HUES48 (cell line): ENCODE results near the gene ZNF816.
"Not testable (repeated sequence)": the region's sequence is repeated elsewhere in the genome, so short reads cannot be mapped to it uniquely, and the experiment has no call there.

Experiments
- H3K27ac ChIP-seq: one replicate; pipeline ENCODE4 v1.7.0; 2013; ENCODE audit warnings: low read depth, low read length, inconsistent platforms
- H3K27me3 ChIP-seq: 2 replicates; pipeline ENCODE4 v1.6.1; 2013; ENCODE audit warnings: mild to moderate bottlenecking, low read length; ENCODE audit not compliant: control insufficient read depth, insufficient read depth
- H3K36me3 ChIP-seq: 2 replicates; pipeline ENCODE4 v1.6.1; 2013; ENCODE audit warnings: low read length; ENCODE audit not compliant: control insufficient read depth, insufficient read depth
- H3K4me1 ChIP-seq: 2 replicates; pipeline ENCODE4 v1.6.1; 2013; ENCODE audit warnings: mild to moderate bottlenecking, low read length; ENCODE audit not compliant: control insufficient read depth, insufficient read depth
- H3K4me3 ChIP-seq: 2 replicates; pipeline ENCODE4 v1.5.1; 2013; ENCODE audit warnings: mild to moderate bottlenecking, low read depth, low read length
- H3K9ac ChIP-seq: 2 replicates; pipeline ENCODE4 v1.6.1; 2013; ENCODE audit warnings: mild to moderate bottlenecking, low read depth, low read length, moderate library complexity
- H3K9me3 ChIP-seq: 2 replicates; pipeline ENCODE4 v1.6.1; 2013; ENCODE audit warnings: low read length; ENCODE audit not compliant: control insufficient read depth, insufficient read depth

The ZNF816 gene

DNA sequence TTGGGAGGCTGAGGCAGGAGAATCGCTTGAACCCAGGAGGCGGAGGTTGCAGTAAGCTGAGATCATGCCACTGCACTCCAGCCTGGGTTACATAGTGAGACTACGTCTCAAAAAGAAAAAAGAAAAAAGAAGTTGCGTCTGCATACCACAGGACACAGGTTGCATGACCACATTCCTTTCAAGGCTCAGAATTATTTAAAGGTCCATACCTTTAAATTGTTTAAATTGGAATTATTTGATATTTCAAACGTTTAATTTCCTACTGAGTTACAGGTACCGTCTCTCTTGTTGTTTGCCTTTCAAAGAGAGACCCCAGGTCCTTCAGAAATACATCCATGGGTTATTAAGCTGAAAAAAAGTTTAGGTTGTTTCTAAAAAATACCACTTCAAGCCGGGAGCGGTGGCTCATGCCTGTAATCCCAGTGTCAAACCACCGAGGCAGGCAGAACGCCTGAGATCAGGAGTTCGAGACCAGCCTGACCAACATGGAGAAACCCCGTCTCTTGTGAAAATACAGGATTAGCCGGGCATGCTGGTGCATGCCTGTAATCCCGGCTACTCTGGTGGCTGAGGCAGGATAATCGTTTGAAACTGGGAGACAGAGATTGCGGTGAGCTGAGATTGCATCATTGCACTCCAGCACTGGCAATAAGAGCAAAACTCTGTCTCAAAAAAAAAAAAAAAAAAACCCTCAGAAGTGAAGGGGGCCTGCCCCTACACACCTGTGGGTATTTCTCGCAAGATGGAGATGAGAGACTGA, 18.6 kb downstream of the ZNF816 start:
- Histone ChIP-seq H3K27me3 (no peaks in the 10 kb centered on the region), H3K27ac (peak overlapping the region; percentile 82), H3K4me1 (peaks cover 20% of the 10 kb centered on the region), H3K36me3 (0 out of 2 replicates have a peak, but pooled peaks cover 1% of the 10 kb centered on the region), H3K4me3 (no peak overlapping the region), H3K9ac (peak overlapping the region; percentile 28; the same call in 1 of the 2 replicates), H3K9me3 (peaks cover 10% of the 10 kb centered on the region)

DNA sequence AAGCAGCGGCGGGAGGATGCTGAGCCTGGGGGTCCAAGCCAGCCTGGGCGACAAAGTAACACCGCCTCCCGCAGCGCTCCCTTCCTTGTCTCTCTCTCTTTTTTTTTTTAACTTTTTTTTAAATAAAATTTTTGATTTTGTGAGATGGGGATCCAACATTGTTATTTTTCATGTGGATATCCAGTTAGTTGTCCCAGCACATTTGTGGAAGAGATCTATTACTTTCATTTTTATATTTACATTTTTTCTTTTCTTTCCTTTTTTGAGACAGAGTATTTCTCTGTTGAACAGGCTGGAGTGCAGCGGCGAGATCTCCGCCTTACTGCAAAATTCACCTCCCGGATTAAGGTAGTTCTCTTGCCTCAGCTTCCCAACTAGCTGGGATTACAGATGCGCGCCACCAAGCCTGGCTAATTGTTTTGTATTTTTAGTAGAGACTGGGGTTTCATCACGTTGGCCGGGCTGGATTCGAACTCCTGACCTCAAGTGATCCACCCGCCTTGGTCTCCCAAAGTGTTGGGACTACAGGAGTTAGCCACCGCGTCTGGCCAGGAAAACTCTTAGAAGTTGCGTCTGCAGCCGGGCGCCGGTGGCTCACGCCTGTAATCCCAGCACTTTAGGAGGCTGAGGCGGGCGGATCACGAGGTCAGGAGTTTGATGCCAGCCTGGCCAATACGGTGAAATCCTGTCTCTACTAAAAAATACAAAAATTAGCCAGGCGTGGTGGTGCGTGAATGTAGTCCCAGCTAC, 19.4 kb downstream of the ZNF816 start:
- peaks cover 20% of the 10 kb centered on the region for H3K4me1 ChIP-seq
- H3K4me3 ChIP-seq, result peak overlapping the region; percentile 98
- peaks cover 5% of the 10 kb centered on the region; the same call in 1 of the 2 replicates for H3K9me3 ChIP-seq
- H3K9ac ChIP-seq, result no peak overlapping the region
- H3K36me3 ChIP-seq, result no peaks in the 10 kb centered on the region
- H3K27ac ChIP-seq, result peak overlapping the region; percentile 94
- no peaks in the 10 kb centered on the region for H3K27me3 ChIP-seq

DNA sequence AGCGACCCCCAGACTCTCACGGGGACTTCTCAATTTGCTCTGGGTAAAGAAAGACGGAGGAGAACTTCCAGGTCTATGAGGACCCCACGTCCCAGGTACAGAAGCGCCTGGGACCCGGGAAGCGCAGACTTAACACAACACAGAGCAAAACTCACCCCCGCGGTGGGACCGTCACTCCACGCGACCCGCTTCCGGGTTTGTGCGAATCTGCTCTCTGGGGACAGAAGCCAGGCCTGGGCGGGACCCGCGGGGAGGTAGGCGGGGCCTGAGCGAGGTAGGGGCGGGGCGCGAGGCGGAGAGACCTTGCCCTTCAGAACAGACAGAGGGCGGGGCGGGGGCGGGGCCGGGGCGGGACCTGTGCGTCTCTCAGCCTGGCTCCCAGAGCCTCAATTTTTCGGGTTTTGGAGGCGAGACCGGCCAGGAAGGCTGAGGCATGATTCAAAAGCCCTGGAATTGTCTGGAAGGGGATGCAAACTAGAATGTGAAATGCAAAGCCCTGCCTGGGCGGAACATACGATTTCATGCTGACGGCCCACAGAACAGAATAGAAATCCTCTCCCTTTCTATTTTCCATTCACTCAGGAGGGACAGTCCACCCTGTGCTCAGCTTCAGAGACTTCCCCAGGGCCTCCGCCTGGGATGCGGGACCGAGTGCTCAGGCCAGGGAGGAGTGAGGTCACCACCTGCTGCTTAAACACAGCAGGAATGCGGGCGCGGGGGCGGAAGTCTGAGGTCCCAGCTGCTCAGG, 20.1 kb downstream of the ZNF816 start:
- peaks cover 20% of the 10 kb centered on the region for H3K4me1 ChIP-seq
- no peaks in the 10 kb centered on the region for H3K36me3 ChIP-seq
- H3K27me3 ChIP-seq, result no peaks in the 10 kb centered on the region
- H3K27ac ChIP-seq, result peak overlapping the region; percentile 94
- H3K9ac ChIP-seq, result peak overlapping the region; percentile 87
- peak overlapping the region; percentile 98 for H3K4me3 ChIP-seq
- no peaks in the 10 kb centered on the region for H3K9me3 ChIP-seq

DNA sequence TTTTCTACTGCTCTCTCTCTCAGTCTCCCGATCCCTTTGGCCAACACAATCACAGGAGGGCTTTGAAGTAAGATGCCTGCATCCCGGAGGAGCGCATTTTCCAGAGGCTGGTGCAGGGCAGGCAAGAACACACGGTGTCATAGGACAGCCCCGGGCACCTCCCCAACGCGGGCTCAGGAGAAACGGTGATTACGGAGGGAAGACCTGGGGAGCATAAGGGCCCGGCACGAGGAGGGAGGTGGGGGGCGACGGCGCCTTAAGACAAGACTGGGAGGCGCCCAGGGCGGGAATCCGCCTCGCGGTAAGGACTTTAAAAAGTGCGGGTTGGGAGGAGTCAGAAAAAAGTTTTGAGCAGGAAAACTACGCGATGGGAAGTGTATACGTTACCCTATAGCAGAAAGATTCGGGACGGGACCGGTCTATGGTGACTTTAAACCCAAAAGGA, 20.7 kb downstream of the ZNF816 start:
- Histone ChIP-seq H3K9me3 (no peaks in the 10 kb centered on the region), H3K9ac (peak overlapping the region; percentile 87), H3K4me1 (peaks cover 20% of the 10 kb centered on the region), H3K27me3 (no peaks in the 10 kb centered on the region), H3K4me3 (peak overlapping the region; percentile 98), H3K27ac (peak overlapping the region; percentile 86), H3K36me3 (peaks cover 5% of the 10 kb centered on the region)

DNA sequence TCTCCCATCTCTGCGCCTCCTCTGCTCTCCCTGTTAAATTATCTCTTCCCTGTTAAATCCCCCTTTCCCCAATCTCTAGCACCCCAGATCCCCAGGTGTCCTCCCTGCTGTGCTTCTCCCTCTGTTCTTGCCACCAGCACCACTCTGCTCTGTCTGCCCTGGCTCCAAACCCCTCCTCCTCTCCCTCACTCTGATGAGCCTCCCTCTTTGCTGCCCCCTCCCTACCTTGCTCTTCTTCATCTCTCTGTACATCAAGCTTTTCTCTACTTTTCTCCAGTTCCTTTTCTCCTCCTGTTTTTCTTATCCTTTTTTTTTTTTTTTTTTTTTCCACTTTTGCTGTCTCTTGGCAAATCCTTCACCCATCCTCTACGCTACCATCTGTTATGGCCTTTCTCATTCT, 21.2 kb downstream of the ZNF816 start:
- not testable (repeated sequence) for H3K36me3 ChIP-seq, H3K9me3 ChIP-seq, H3K27me3 ChIP-seq
- peak overlapping the region; percentile 86 for H3K27ac ChIP-seq
- H3K4me3 ChIP-seq, result peak overlapping the region; percentile 98
- peaks cover 20% of the 10 kb centered on the region for H3K4me1 ChIP-seq
- peak overlapping the region; percentile 87 for H3K9ac ChIP-seq

DNA sequence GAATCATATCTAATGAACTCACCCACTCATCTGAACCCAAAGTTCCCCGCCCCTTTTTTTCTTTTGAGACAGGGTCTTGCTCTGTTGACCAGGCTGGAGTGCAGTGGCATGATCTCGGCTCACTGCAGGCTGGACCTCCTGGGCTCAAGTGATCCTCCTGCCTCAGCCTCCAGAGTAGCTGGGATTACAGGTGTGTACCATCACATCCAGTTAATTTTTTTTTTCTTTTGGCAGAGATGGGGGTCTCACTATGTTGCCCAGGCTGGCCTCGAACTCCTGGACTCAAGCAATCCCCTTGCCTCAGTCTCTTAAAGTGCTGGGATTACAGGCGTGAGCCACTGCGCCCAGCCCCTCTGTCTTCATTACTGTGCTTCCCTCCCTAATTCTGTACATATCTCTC, 21.8 kb downstream of the ZNF816 start:
- not testable (repeated sequence) for H3K9me3 ChIP-seq, H3K4me3 ChIP-seq, H3K27me3 ChIP-seq, H3K27ac ChIP-seq, H3K9ac ChIP-seq
- Histone ChIP-seq H3K4me1 (peaks cover 20% of the 10 kb centered on the region), H3K36me3 (peaks cover 12% of the 10 kb centered on the region)

DNA sequence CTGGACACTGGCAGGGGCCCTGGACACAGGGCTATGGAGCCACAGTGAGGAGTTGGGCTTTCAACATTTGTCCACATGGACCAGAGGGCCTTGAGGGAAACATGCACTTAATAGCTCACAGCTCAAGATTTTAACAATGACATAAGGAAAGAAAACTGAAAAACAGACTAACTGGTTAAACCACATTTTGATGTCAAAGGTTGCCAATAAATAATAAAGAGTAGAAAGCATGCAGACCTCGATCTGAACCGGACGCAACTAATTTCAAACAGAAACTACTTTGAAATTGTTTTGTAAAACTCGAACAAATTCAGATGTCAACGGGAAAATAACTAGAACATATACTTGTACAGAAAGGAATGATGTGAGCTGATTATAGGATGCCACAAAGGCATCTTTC, 23.9 kb downstream of the ZNF816 start:
- Histone ChIP-seq H3K4me3 (no peak overlapping the region), H3K27me3 (no peaks in the 10 kb centered on the region), H3K4me1 (peaks cover 3% of the 10 kb centered on the region; the same call in 1 of the 2 replicates), H3K9me3 (no peaks in the 10 kb centered on the region), H3K36me3 (peaks cover 12% of the 10 kb centered on the region), H3K9ac (no peak overlapping the region), H3K27ac (no peak overlapping the region)

DNA sequence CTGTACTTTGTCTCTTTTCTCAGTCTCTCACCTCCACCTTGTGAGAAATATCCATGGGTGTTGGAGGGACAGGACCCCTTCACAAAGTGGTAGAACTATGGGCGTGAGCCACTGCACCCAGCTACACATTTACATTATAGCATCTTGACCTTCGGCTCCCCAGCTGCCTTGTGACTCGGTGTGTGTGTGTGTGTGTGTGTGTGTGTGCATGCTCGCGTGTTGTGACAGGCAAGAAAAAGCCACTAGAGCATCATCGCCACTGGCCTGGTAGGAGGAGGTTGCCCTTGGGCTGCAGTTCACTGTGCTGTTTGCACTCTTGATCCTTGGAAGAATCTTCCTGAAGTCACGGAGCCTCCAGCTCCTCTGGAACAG, 25.7 kb downstream of the ZNF816 start:
- no peak overlapping the region for H3K9ac ChIP-seq
- H3K36me3 ChIP-seq, result peaks cover 12% of the 10 kb centered on the region
- no peaks in the 10 kb centered on the region for H3K4me1 ChIP-seq
- H3K27me3 ChIP-seq, result no peaks in the 10 kb centered on the region
- peak overlapping the region; percentile 5 for H3K27ac ChIP-seq
- no peaks in the 10 kb centered on the region for H3K9me3 ChIP-seq
- H3K4me3 ChIP-seq, result no peak overlapping the region

DNA sequence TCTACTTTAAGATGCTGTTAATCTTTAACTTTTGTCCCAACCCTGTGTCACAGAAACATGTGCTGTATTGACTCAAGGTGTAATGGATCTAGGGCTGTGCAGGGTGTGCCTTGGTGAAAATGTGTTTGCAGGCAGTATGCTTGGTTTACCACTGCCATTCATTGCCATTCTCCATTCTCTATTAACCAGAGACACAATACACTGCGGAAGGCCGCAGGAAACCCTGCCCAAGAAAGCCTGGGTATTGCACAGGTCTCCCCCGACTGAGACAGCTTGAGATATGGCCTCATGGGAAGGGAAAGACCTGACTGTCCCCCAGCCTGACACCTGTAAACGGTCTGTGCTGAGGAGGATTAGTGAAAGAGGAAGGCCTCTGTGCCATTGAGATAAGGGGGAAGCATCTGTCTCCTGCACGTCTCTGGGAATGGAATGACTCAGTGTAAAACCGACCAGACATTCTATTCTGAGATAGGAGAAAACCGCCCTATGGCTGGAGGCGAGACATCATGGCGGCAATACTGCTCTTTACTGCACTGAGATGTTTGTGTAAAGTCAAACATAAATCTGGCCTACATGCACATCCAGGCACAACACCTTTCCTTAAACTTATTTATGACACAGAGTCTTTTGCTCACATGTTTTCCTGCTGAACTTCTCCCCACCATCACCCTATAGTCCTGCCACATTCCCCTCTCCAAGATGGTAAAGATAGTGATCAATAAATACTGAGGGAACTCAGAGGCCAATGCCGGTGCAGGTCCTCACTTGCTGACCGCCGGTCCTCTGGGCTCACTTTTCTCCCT, 26.3 kb downstream of the ZNF816 start:
- no peak overlapping the region for H3K9ac ChIP-seq
- H3K27me3 ChIP-seq, result no peaks in the 10 kb centered on the region
- H3K4me1 ChIP-seq, result no peaks in the 10 kb centered on the region
- H3K4me3 ChIP-seq, result no peak overlapping the region
- H3K9me3 ChIP-seq, result no peaks in the 10 kb centered on the region
- peaks cover 12% of the 10 kb centered on the region for H3K36me3 ChIP-seq
- peak overlapping the region; percentile 5 for H3K27ac ChIP-seq

DNA sequence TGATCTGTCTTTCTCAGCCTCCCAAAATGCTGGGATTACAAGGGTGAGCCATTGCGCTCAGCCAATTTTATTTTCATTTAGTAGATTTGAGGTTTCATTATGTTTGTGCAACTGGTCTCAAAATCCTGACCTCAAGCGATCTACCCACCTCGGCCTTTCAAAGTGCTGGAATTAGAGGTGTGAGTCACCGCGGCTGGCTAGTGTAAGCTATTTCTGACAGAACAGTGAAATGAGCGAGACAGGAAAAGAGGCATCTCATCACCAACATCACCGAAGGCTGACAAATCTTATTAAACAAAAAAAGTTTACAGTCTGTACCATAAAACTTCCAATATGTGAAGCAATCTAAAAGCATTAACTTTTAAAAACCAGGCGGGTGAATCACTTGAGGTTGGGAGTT, 27.2 kb downstream of the ZNF816 start:
- Histone ChIP-seq H3K36me3 (peaks cover 12% of the 10 kb centered on the region), H3K27ac (no peak overlapping the region), H3K4me1 (no peaks in the 10 kb centered on the region), H3K27me3 (no peaks in the 10 kb centered on the region), H3K9ac (no peak overlapping the region), H3K4me3 (no peak overlapping the region), H3K9me3 (no peaks in the 10 kb centered on the region)
